ENCODE data around the gene ANXA4.
"Not testable (repeated sequence)": the region's sequence is repeated elsewhere in the genome, so short reads cannot be mapped to it uniquely, and the experiment has no call there.

The ANXA4 gene

GRCh38 chr2:69815717-69816116 lies 73.8 kb downstream of the ANXA4 start:
- no peak for DNase-seq

GRCh38 chr2:69816923-69817542 lies 75.1 kb downstream of the ANXA4 start:
- peak; percentile 67 for DNase-seq

GRCh38 chr2:69817729-69818501 lies 76.0 kb downstream of the ANXA4 start:
- DNase-seq: peak; percentile 27

- no peak for DNase-seq
Measured at GRCh38 chr2:69827796-69828540, 86.0 kb downstream of the ANXA4 start.

GRCh38 chr2:69828938-69829255 lies 87.0 kb downstream of the ANXA4 start:
- no peak for DNase-seq

GRCh38 chr2:69829256-69830044 lies 87.5 kb downstream of the ANXA4 start, which contains the start of gene GMCL1:
GMCL1 (plus strand) TSS chr2:69829660; CDS start chr2:69829893, 233 bp downstream.
- DNase-seq: peak; percentile 98

GRCh38 chr2:69830045-69830905 lies 88.3 kb downstream of the ANXA4 start:
- DNase-seq: no peak

GRCh38 chr2:69830906-69831241 lies 88.9 kb downstream of the ANXA4 start:
- not testable (repeated sequence) for DNase-seq

GRCh38 chr2:69831354-69831905 lies 89.5 kb downstream of the ANXA4 start:
- no peak for DNase-seq

- no peak for DNase-seq
Measured at GRCh38 chr2:69833752-69834151, 91.8 kb downstream of the ANXA4 start.

- DNase-seq: no peak
Measured at GRCh38 chr2:69835666-69836065, 93.7 kb downstream of the ANXA4 start.

GRCh38 chr2:69836316-69836715 lies 94.4 kb downstream of the ANXA4 start:
- no peak for DNase-seq

GRCh38 chr2:69837533-69837932 lies 95.6 kb downstream of the ANXA4 start:
- no peak for DNase-seq

- DNase-seq: no peak
Measured at GRCh38 chr2:69843993-69844392, 102.1 kb downstream of the ANXA4 start.

- no peak for DNase-seq
Measured at GRCh38 chr2:69844560-69844959, 102.6 kb downstream of the ANXA4 start.

- DNase-seq: no peak
Measured at GRCh38 chr2:69846182-69847067, 104.5 kb downstream of the ANXA4 start.

- no peak for DNase-seq
Measured at GRCh38 chr2:69847068-69847828, 105.3 kb downstream of the ANXA4 start.

- no peak for DNase-seq
Measured at GRCh38 chr2:69848186-69848790, 106.4 kb downstream of the ANXA4 start.

- no peak for DNase-seq
Measured at GRCh38 chr2:69858261-69858660, 116.3 kb downstream of the ANXA4 start.

- no peak for DNase-seq
Measured at GRCh38 chr2:69863298-69863697, 121.4 kb downstream of the ANXA4 start.

Measured in retina (tissue), 1 donor.